HG03460 (cell line): ENCODE results near the gene SEZ6L2.

ENCODE experiments used
- ATAC-seq: cut with Tn5 transposase; IDR thresholded peaks from one replicate; pipeline ENCODE4 v1.9.1; 2021; ENCODE audit not compliant: unreplicated experiment

SEZ6L2 gene

GRCh38 chr16:29830774-29831173, 68.6 kb downstream of the SEZ6L2 start:
- no peak for ATAC-seq

- no peak for ATAC-seq
Observed at GRCh38 chr16:29826342-29826695, 73.0 kb downstream of the SEZ6L2 start.

- ATAC-seq: no peak
Observed at GRCh38 chr16:29825145-29826044, 74.0 kb downstream of the SEZ6L2 start.

GRCh38 chr16:29824589-29825144, 74.7 kb downstream of the SEZ6L2 start:
- no peak for ATAC-seq

GRCh38 chr16:29821643-29822115, 77.7 kb downstream of the SEZ6L2 start:
- ATAC-seq: no peak
